Measurements from ENCODE around the gene SNX25. TPM values are rescaled to one million over a fixed set of nuclear protein-coding genes. Genes with fewer than 3 reads are reported as not detected.

Gene SNX25
- total RNA-seq, 1 donor from 2014 or later: 74.7 TPM

- no peak overlapping the region for H3K4me3 ChIP-seq
- no peak for ATAC-seq
- no peak overlapping the region for H3K27ac ChIP-seq
- no peaks in the 10 kb centered on the region for H3K4me1 ChIP-seq
- H3K27me3 ChIP-seq (ENCODE audit: low read depth): no peaks in the 10 kb centered on the region
- intact Hi-C loops (cut with DNase I): no loop called here
- H3K36me3 ChIP-seq: peaks cover 40% of the 10 kb centered on the region
- H3K9me3 ChIP-seq: no peaks in the 10 kb centered on the region
- DNase-seq: no peak
- TF ChIP-seq CTCF (IDR thresholded peaks at IDR 0.05): no peak
Measured at GRCh38 chr4:185369731-185370130, 160.3 kb downstream of the SNX25 start.

- no peak overlapping the region for H3K4me3 ChIP-seq
- no peak for TF ChIP-seq CTCF (IDR thresholded peaks at IDR 0.05)
Measured at GRCh38 chr4:185370268-185370949, 161.0 kb downstream of the SNX25 start.

GRCh38 chr4:185371702-185372101, 162.3 kb downstream of the SNX25 start:
- peak in 1 of 2 donors; percentile 40 for ATAC-seq
- H3K27ac ChIP-seq: no peak overlapping the region
- H3K9me3 ChIP-seq: no peaks in the 10 kb centered on the region
- no peak overlapping the region for H3K4me3 ChIP-seq
- TF ChIP-seq CTCF (IDR thresholded peaks at IDR 0.05): no peak
- intact Hi-C loops (cut with DNase I): no loop called here
- no peak for DNase-seq
- no peaks in the 10 kb centered on the region for H3K4me1 ChIP-seq
- H3K27me3 ChIP-seq (ENCODE audit: low read depth): no peaks in the 10 kb centered on the region
- H3K36me3 ChIP-seq: peaks cover 40% of the 10 kb centered on the region

More at GRCh38 chr4:185370268-185370949, 161.0 kb downstream of the SNX25 start:
- H3K36me3 ChIP-seq: peaks cover 40% of the 10 kb centered on the region
- H3K4me1 ChIP-seq: no peaks in the 10 kb centered on the region
- intact Hi-C loops (cut with DNase I): no loop called here
- no peak overlapping the region for H3K27ac ChIP-seq
- no peak for ATAC-seq
- no peaks in the 10 kb centered on the region for H3K9me3 ChIP-seq
- no peaks in the 10 kb centered on the region for H3K27me3 ChIP-seq (ENCODE audit: low read depth)
- no peak for DNase-seq

- no peak overlapping the region for H3K27ac ChIP-seq
Measured at GRCh38 chr4:185374027-185374426, 164.6 kb downstream of the SNX25 start.

GRCh38 chr4:185374573-185374972, 165.2 kb downstream of the SNX25 start:
- ATAC-seq (no peak), DNase-seq (no peak)
- Histone ChIP-seq H3K4me1 (no peaks in the 10 kb centered on the region), H3K9me3 (no peaks in the 10 kb centered on the region), H3K27me3 (ENCODE audit: low read depth) (no peaks in the 10 kb centered on the region), H3K27ac (no peak overlapping the region), H3K36me3 (peaks cover 35% of the 10 kb centered on the region), H3K4me3 (no peak overlapping the region)
- intact Hi-C loops (cut with DNase I): no loop called here
- no peak for TF ChIP-seq CTCF (IDR thresholded peaks at IDR 0.05)

More at GRCh38 chr4:185374027-185374426, 164.6 kb downstream of the SNX25 start:
- intact Hi-C loops (cut with DNase I): no loop called here
- no peak for DNase-seq
- Histone ChIP-seq H3K4me3 (no peak overlapping the region), H3K9me3 (no peaks in the 10 kb centered on the region), H3K36me3 (peaks cover 35% of the 10 kb centered on the region), H3K4me1 (no peaks in the 10 kb centered on the region), H3K27me3 (ENCODE audit: low read depth) (no peaks in the 10 kb centered on the region)
- no peak for ATAC-seq
- no peak for TF ChIP-seq CTCF (IDR thresholded peaks at IDR 0.05)

Measured in lower lobe of right lung (tissue), 2 donors.